ENCODE results near the gene HDGF. TPM values are rescaled to one million over a fixed set of nuclear protein-coding genes. Genes with fewer than 3 reads are reported as not detected.

The HDGF gene
- total and polyA plus RNA-seq, 5 donors from 2014 or later, result 26.9 to 87.6 (median 41.8) TPM

GRCh38 chr1:156709757-156710489 is 41.6 kb downstream of the HDGF start:
- no peaks in the 10 kb centered on the region for H3K36me3 Mint-ChIP-seq
- peaks cover 0 to 30% (median 16%) of the 10 kb centered on the region in 4 donors for H3K4me1 Mint-ChIP-seq
- Histone ChIP-seq H3K36me3 (ENCODE audit: control insufficient read depth, insufficient read depth, low read length) (no peaks in the 10 kb centered on the region), H3K27ac (ENCODE audit: insufficient read depth, low read length, poor library complexity, severe bottlenecking) (no peak overlapping the region), H3K4me1 (ENCODE audit: control insufficient read depth, insufficient read depth, low read length, poor library complexity, severe bottlenecking) (peaks cover 25% of the 10 kb centered on the region), H3K27me3 (ENCODE audit: control insufficient read depth, insufficient read depth, low read length) (no peaks in the 10 kb centered on the region), H3K9me3 (ENCODE audit: control insufficient read depth in 2 of 2, low read length in 2 of 2) (no peaks in the 10 kb centered on the region), H3K4me3 (ENCODE audit: low read depth, low read length) (no peak overlapping the region)
- H3K9me3 Mint-ChIP-seq, result no peaks in the 10 kb centered on the region
- no peak for DNase-seq
- H3K27me3 Mint-ChIP-seq, result peaks cover 17% of the 10 kb centered on the region
- no peak for ATAC-seq (ENCODE audit: low read depth in 2 of 2)
- peak overlapping the region in 2 of 4 donors; percentile 32 to 76 for H3K4me3 Mint-ChIP-seq
- peak overlapping the region in 2 of 3 donors; percentile 28 to 74 for H3K27ac Mint-ChIP-seq

- Histone ChIP-seq H3K36me3 (ENCODE audit: control insufficient read depth, insufficient read depth, low read length) (no peaks in the 10 kb centered on the region), H3K27ac (ENCODE audit: insufficient read depth, low read length, poor library complexity, severe bottlenecking) (no peak overlapping the region), H3K27me3 (ENCODE audit: control insufficient read depth, insufficient read depth, low read length) (peaks cover 6% of the 10 kb centered on the region), H3K4me3 (ENCODE audit: low read depth, low read length) (no peak overlapping the region), H3K4me1 (ENCODE audit: control insufficient read depth, insufficient read depth, low read length, poor library complexity, severe bottlenecking) (peaks cover 31% of the 10 kb centered on the region), H3K9me3 (ENCODE audit: control insufficient read depth in 2 of 2, low read length in 2 of 2) (no peaks in the 10 kb centered on the region)
- H3K27me3 Mint-ChIP-seq, result peaks cover 24% of the 10 kb centered on the region
- H3K4me1 Mint-ChIP-seq, result peaks cover 0 to 36% (median 17%) of the 10 kb centered on the region in 4 donors
- peak overlapping the region in 2 of 4 donors; percentile 36 to 69 for H3K4me3 Mint-ChIP-seq
- H3K9me3 Mint-ChIP-seq, result no peaks in the 10 kb centered on the region
- ATAC-seq (ENCODE audit: low read depth in 2 of 2), result no peak
- no peaks in the 10 kb centered on the region for H3K36me3 Mint-ChIP-seq
- no peak for DNase-seq
- H3K27ac Mint-ChIP-seq, result peak overlapping the region in 2 of 3 donors; percentile 28 to 74
Measured at GRCh38 chr1:156709031-156709430, 42.4 kb downstream of the HDGF start.

GRCh38 chr1:156708218-156708661 is 43.2 kb downstream of the HDGF start:
- Mint-ChIP-seq H3K27ac (peak overlapping the region in 2 of 3 donors; percentile 74 to 80), H3K4me3 (peak overlapping the region in 2 of 4 donors; percentile 69 to 80), H3K4me1 (peaks cover 0 to 39% (median 17%) of the 10 kb centered on the region in 4 donors), H3K27me3 (peaks cover 31% of the 10 kb centered on the region), H3K36me3 (no peaks in the 10 kb centered on the region), H3K9me3 (no peaks in the 10 kb centered on the region)
- Histone ChIP-seq H3K4me3 (ENCODE audit: low read depth, low read length) (no peak overlapping the region), H3K27ac (ENCODE audit: insufficient read depth, low read length, poor library complexity, severe bottlenecking) (no peak overlapping the region), H3K27me3 (ENCODE audit: control insufficient read depth, insufficient read depth, low read length) (peaks cover 9% of the 10 kb centered on the region), H3K36me3 (ENCODE audit: control insufficient read depth, insufficient read depth, low read length) (no peaks in the 10 kb centered on the region), H3K4me1 (ENCODE audit: control insufficient read depth, insufficient read depth, low read length, poor library complexity, severe bottlenecking) (peaks cover 31% of the 10 kb centered on the region), H3K9me3 (ENCODE audit: control insufficient read depth in 2 of 2, low read length in 2 of 2) (no peaks in the 10 kb centered on the region)
- DNase-seq (no peak), ATAC-seq (ENCODE audit: low read depth in 2 of 2) (no peak)

- Mint-ChIP-seq H3K27ac (peak overlapping the region in 2 of 3 donors; percentile 74 to 94), H3K9me3 (no peaks in the 10 kb centered on the region), H3K36me3 (no peaks in the 10 kb centered on the region), H3K4me1 (peaks cover 0 to 39% (median 17%) of the 10 kb centered on the region in 4 donors), H3K4me3 (peak overlapping the region; percentile 80 to 88 (median 84)), H3K27me3 (peaks cover 38% of the 10 kb centered on the region)
- no peaks in the 10 kb centered on the region for H3K9me3 ChIP-seq (ENCODE audit: control insufficient read depth in 2 of 2, low read length in 2 of 2)
- no peak overlapping the region for H3K27ac ChIP-seq (ENCODE audit: insufficient read depth, low read length, poor library complexity, severe bottlenecking)
- ATAC-seq (ENCODE audit: low read depth in 2 of 2), result no peak
- peaks cover 9% of the 10 kb centered on the region for H3K27me3 ChIP-seq (ENCODE audit: control insufficient read depth, insufficient read depth, low read length)
- H3K4me3 ChIP-seq (ENCODE audit: low read depth, low read length), result no peak overlapping the region
- H3K4me1 ChIP-seq (ENCODE audit: control insufficient read depth, insufficient read depth, low read length, poor library complexity, severe bottlenecking), result peaks cover 31% of the 10 kb centered on the region
- no peak for DNase-seq
- no peaks in the 10 kb centered on the region for H3K36me3 ChIP-seq (ENCODE audit: control insufficient read depth, insufficient read depth, low read length)
Measured at GRCh38 chr1:156707417-156708217, 43.9 kb downstream of the HDGF start.

GRCh38 chr1:156706657-156707416 is 44.6 kb downstream of the HDGF start:
- no peaks in the 10 kb centered on the region for H3K36me3 Mint-ChIP-seq
- no peak for DNase-seq
- no peaks in the 10 kb centered on the region for H3K9me3 Mint-ChIP-seq
- Histone ChIP-seq H3K4me1 (ENCODE audit: control insufficient read depth, insufficient read depth, low read length, poor library complexity, severe bottlenecking) (peaks cover 31% of the 10 kb centered on the region), H3K27me3 (ENCODE audit: control insufficient read depth, insufficient read depth, low read length) (peaks cover 9% of the 10 kb centered on the region), H3K27ac (ENCODE audit: insufficient read depth, low read length, poor library complexity, severe bottlenecking) (peak overlapping the region; percentile 60), H3K9me3 (ENCODE audit: control insufficient read depth in 2 of 2, low read length in 2 of 2) (no peaks in the 10 kb centered on the region), H3K4me3 (ENCODE audit: low read depth, low read length) (peak overlapping the region; percentile 53), H3K36me3 (ENCODE audit: control insufficient read depth, insufficient read depth, low read length) (no peaks in the 10 kb centered on the region)
- peaks cover 45% of the 10 kb centered on the region for H3K27me3 Mint-ChIP-seq
- H3K27ac Mint-ChIP-seq, result peak overlapping the region; percentile 91 to 94 (median 93)
- H3K4me3 Mint-ChIP-seq, result peak overlapping the region; percentile 80 to 93 (median 90)
- peaks cover 0 to 39% (median 17%) of the 10 kb centered on the region in 4 donors for H3K4me1 Mint-ChIP-seq
- no peak for ATAC-seq (ENCODE audit: low read depth in 2 of 2)

- Mint-ChIP-seq H3K9me3 (no peaks in the 10 kb centered on the region), H3K27me3 (peaks cover 49% of the 10 kb centered on the region), H3K27ac (peak overlapping the region; percentile 91 to 94 (median 93)), H3K4me1 (peaks cover 0 to 39% (median 17%) of the 10 kb centered on the region in 4 donors), H3K4me3 (peak overlapping the region; percentile 80 to 93 (median 90)), H3K36me3 (no peaks in the 10 kb centered on the region)
- Histone ChIP-seq H3K27me3 (ENCODE audit: control insufficient read depth, insufficient read depth, low read length) (peaks cover 9% of the 10 kb centered on the region), H3K4me1 (ENCODE audit: control insufficient read depth, insufficient read depth, low read length, poor library complexity, severe bottlenecking) (peaks cover 31% of the 10 kb centered on the region), H3K36me3 (ENCODE audit: control insufficient read depth, insufficient read depth, low read length) (no peaks in the 10 kb centered on the region), H3K27ac (ENCODE audit: insufficient read depth, low read length, poor library complexity, severe bottlenecking) (peak overlapping the region; percentile 60), H3K4me3 (ENCODE audit: low read depth, low read length) (peak overlapping the region; percentile 53), H3K9me3 (ENCODE audit: control insufficient read depth in 2 of 2, low read length in 2 of 2) (no peaks in the 10 kb centered on the region)
- DNase-seq (peak; percentile 53 to 61 (median 56)), ATAC-seq (ENCODE audit: low read depth in 2 of 2) (peak; percentile 55 to 64)
Measured at GRCh38 chr1:156705918-156706656, 45.4 kb downstream of the HDGF start.
